ENCODE measurements around the gene HRCT1.
"Not testable (repeated sequence)": the region's sequence is repeated elsewhere in the genome, so short reads cannot be mapped to it uniquely, and the experiment has no call there.

HRCT1 gene

DNA sequence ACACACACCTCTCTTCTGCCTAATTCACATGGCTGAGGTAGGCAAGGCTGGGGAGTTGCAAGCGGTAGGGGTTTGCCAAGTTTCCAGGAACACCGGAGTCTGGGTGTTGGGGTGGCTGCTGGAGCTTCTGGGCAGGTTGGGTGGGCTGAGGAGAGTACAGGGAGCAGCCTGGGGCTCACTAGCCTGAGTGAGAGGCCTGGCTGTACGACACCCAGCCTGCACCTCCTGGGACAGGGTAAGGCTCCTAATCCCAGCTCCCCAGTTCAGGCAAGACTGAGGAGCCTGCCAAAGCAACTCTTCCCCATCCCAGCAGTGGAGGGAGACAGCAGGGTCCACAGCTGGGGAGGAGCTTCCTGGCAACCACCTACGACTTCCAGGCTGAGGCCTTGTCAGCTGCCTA, 11.3 kb downstream of the HRCT1 start:
- no peak for DNase-seq (ENCODE audit: low read depth, low spot score)

GRCh38 chr9:35918780-35919179, 12.8 kb downstream of the HRCT1 start:
- no peak for DNase-seq (ENCODE audit: low read depth, low spot score)

GRCh38 chr9:35919212-35920008, 13.4 kb downstream of the HRCT1 start:
- no peak for DNase-seq (ENCODE audit: low read depth, low spot score)

DNA sequence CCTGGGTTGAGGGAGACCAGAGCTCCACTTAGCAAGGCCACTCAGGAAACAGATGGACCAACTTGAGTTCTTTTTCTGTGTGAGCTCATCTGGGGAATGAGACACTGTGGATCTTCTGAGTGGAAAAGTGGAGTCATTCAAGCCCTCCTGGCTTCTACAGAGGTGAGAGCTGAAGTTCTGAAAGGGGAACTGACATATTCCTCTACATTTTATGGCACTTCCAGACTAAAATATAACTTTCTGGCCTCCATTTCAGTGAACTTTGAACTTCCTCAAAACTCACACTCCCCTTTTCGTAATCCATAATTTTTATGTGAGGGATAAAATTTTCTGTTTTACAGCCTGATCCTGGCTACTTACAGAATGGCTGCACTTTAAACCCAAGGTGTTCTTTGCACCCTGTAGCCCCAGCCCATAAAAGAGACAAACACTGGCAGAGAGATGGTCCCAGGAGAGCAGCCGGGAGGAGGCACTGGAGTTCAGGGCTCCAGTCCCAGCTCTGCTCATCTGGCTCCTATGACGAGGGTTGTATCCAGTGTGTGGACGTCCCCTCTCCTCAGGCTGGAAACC, 14.1 kb downstream of the HRCT1 start:
- DNase-seq (ENCODE audit: low read depth, low spot score), result no peak

GRCh38 chr9:35923598-35923926, 17.6 kb downstream of the HRCT1 start:
- no peak for DNase-seq (ENCODE audit: low read depth, low spot score)

DNA sequence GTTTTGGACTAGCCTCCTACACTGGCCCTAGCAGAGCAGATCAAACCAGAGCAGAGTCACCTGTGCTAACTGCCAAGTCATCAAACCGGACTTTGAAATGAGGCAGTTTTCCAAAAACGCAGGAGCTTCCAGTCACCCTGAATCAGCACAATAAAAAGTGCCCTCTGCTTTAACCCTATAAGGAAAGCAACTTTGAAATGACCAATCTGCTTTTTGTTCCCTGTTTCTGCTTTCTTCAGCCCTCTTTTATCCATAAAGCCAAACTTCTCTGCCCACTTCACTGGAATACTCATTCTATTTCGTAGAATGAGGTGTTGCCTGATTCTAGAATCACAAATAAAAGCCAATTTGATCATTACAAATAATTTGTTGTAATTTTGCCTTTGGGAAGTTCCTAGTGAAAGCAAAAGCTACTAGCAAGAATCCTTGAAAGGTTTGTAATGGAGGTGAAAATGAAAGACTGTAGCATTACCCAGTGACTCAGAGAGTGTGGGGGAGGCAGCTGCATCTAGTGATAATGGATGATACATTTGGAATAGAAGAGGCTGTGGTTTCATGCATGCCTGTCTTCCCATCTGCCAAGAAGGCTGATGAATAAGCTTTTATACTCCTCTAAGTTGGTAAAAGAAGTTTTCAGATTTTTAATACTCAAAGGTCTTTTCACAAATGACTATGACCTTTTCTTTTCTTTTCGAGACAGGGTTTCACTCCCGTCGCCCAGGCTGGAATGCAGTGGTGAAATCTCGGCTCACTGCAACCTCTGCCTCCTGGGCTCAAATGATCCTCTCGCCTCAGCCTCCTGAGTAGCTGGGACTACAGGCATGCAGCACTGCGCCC, 18.1 kb downstream of the HRCT1 start:
- no peak for DNase-seq (ENCODE audit: low read depth, low spot score)

DNA sequence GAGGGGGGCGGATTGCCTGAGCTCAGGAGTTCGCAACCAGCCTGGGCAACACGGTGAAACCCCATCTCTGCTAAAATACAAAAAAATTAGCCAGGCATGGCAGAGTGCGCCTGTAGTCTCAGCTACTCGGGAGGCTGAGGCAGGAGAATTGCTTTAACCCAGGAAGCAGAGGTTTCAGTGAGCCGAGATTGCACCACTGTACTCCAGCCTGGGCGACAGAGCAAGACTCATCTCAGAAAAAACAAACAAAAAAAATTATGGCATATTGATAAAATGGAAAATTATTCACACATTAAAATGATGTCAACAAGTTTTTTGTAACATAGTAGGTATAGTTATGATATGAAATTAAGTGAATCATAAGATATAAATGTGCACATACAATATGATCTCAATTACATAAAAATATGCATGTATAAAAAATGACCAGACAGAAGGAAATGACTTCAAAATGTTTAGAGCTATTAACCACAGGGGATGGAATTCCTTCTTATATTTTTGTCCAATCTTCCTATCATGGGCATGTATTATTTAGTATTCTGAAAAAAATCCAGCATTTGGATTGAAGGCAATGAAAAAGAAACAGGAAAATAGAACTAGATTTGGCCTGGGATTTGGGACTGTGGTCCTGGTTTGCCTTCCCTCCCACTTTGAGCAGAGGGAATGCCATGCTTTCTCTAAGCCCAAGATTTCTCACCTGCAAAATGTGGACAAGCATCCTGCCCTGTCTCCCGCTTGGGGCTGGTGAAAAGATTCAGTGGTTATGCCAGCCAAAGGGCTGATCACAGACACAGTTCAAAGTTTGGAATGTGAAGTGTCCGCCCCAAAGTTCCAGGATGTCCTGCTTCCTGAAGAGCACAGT, 22.8 kb downstream of the HRCT1 start:
- no peak for DNase-seq (ENCODE audit: low read depth, low spot score)

DNA sequence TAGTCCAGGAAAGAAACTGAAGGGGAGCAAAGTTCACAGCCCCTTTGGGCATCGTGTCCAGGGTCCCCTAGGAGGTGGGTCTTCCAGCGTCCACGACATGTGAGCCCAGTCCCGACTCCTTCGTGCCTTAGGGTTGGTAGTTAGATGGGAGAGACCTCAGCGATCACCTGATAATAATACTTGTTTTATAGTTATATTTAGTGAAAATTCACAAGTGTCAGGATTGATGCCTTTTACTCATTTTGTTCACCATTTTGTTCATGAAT, 23.4 kb downstream of the HRCT1 start:
- no peak for DNase-seq (ENCODE audit: low read depth, low spot score)

DNA sequence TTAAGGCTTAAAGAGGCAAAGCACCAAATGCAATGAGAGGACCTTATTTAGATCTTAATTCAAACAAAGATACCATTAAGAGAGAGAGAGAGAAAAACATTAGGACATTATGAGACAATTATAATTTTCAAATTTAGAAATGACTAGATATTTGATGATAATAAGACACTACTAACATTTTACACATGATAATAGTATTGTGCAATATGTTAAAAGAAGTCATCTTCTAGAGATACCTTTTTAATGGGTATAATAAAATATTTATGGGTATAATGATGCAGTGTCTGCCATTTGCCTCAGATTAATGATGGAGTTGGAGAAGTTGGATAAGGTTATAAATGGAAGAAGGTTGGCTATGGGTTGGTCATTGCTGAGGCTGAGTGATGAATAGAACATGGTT, 24.5 kb downstream of the HRCT1 start:
- no peak for DNase-seq (ENCODE audit: low read depth, low spot score)

- DNase-seq (ENCODE audit: low read depth, low spot score), result no peak
Observed at GRCh38 chr9:35930989-35931388, 25.0 kb downstream of the HRCT1 start.

- no peak for DNase-seq (ENCODE audit: low read depth, low spot score)
Observed at GRCh38 chr9:35932735-35933134, 26.7 kb downstream of the HRCT1 start.

- DNase-seq (ENCODE audit: low read depth, low spot score), result no peak
Observed at GRCh38 chr9:35933550-35934067, 27.6 kb downstream of the HRCT1 start.

GRCh38 chr9:35934069-35934468, 28.1 kb downstream of the HRCT1 start:
- DNase-seq (ENCODE audit: low read depth, low spot score), result not testable (repeated sequence)

GRCh38 chr9:35935261-35935660, 29.3 kb downstream of the HRCT1 start:
- no peak for DNase-seq (ENCODE audit: low read depth, low spot score)

GRCh38 chr9:35935755-35936509, 29.9 kb downstream of the HRCT1 start:
- no peak for DNase-seq (ENCODE audit: low read depth, low spot score)

DNA sequence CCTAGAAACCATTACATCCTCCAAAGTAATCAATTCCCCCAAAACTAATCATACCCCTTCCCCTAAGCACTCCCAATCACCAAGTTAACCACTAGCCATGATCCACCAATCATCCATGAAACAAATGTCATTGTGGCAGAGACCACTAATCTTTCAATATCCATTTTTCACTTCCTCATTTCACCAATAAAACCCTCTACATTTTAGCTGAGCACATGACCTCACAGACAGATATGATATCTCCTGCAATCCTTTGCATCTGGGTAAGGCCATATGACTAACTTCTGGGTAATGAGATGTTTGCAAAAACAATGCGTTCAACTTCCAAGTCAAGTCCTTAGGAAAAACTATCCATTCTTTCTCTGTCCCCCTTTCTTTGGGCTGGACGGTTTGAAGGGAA, 31.2 kb downstream of the HRCT1 start:
- DNase-seq (ENCODE audit: low read depth, low spot score), result no peak

DNA sequence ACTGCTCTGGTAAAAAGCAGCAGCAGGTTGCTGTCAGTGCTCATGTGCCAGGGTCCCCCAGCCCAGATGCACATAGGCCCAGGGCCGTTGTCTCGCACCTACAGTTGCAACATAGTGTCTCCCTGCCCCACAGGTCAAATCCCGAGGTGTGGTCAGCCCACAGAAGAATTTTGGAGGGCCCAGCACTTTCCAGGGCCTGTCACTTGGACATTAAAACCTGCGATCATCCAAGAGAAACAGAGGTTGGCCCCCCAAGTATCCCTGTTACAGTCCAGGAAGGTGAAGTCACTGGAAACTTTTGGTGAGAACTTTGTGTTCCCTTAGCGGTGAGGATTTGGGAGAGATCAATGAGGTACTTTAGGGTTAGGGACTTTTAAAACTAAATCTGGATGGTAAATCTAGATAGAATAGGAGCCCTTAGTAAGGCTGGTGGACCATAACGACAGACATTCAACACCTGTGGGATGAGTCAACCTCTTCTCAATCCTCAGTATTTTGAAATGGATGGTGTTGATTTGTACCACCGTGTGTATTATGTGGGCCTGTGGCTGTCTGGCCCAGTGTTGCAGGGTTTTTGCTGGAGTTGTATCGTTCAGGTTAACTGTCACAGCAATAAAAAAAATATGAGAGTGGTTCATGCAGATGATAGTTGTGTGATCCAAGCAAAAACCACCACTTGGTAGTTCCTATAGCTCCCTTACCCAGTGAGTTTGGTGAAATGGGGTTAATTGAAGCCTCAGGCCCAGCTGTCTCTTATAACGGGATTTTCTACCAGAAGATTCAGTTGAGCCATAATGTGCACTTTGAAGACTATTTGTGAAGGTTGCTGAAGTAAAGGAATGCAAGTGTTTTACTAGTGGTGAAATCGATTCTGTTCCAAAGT, 32.7 kb downstream of the HRCT1 start:
- no peak for DNase-seq (ENCODE audit: low read depth, low spot score)

- DNase-seq (ENCODE audit: low read depth, low spot score), result no peak
Observed at GRCh38 chr9:35939679-35940250, 33.8 kb downstream of the HRCT1 start.

- DNase-seq (ENCODE audit: low read depth, low spot score), result no peak
Observed at GRCh38 chr9:35940458-35941407, 34.7 kb downstream of the HRCT1 start.

Data from activated naive CD8-positive, alpha-beta T cell treated with anti-CD3 and anti-CD28 coated beads, Interleukin-2, amount 50 U/mL, for 16 hours (primary cell).